IMR-90 (cell line): ENCODE measurements around the gene ARSB.

Source experiments
- CTCF ChIP-seq: conservative IDR thresholded peaks from 2 replicates; pipeline ENCODE4 v1.5.1; 2012; ENCODE audit warnings: mild to moderate bottlenecking, low read depth, low read length, improper control_type of control experiment
- POLR2A ChIP-seq: IDR thresholded peaks from 2 replicates; pipeline ENCODE4 v1.6.1; 2012; ENCODE audit warnings: mild to moderate bottlenecking, low read depth, low read length

- TF ChIP-seq POLR2A (no peak), CTCF (no peak)
Measured at GRCh38 chr5:78792345-78793055, 192.6 kb downstream of the ARSB start.
